Mesenchymal stem cell (in vitro differentiated cells and primary cell): ENCODE results near the gene AOC3.
"Not testable (repeated sequence)": the region's sequence is repeated elsewhere in the genome, so short reads cannot be mapped to it uniquely, and the experiment has no call there.

Experiments used
- DNase-seq: peaks from one replicate; pipeline ENCODE4 v3.0.0-alpha.2; 2013
- H2AFZ ChIP-seq: one replicate; pipeline ENCODE4 v1.6.1; 2013; ENCODE audit warnings: low read depth, mild to moderate bottlenecking, control low read depth, inconsistent platforms, low read length, moderate library complexity
- H2AK5ac ChIP-seq: 2 replicates; pipeline ENCODE4 v1.6.1; 2013; ENCODE audit warnings: low read length, moderate library complexity, mild to moderate bottlenecking, inconsistent platforms; ENCODE audit not compliant: severe bottlenecking
- H2BK120ac ChIP-seq: one replicate; pipeline ENCODE4 v1.6.1; 2013; ENCODE audit warnings: low read depth, mild to moderate bottlenecking, inconsistent platforms, low read length, moderate library complexity
- H2BK12ac ChIP-seq, 2 experiments: one replicate each; pipeline ENCODE4 v1.6.1; 2013; ENCODE audit warnings: inconsistent platforms in 2 of 2, low read length in 2 of 2, mild to moderate bottlenecking in 2 of 2, moderate library complexity in 2 of 2, control low read depth in 1 of 2
- H2BK15ac ChIP-seq: one replicate; pipeline ENCODE4 v1.6.1; 2013; ENCODE audit warnings: mild to moderate bottlenecking, low read depth, inconsistent platforms; ENCODE audit not compliant: poor library complexity, severe bottlenecking
- H2BK5ac ChIP-seq: 2 replicates; pipeline ENCODE4 v1.6.1; 2013; ENCODE audit warnings: low read depth, mild to moderate bottlenecking, low read length, control low read depth, inconsistent platforms; ENCODE audit not compliant: poor library complexity, severe bottlenecking
- H3K14ac ChIP-seq, 2 experiments: one replicate each; pipeline ENCODE4 v1.6.1; 2013; ENCODE audit warnings: inconsistent platforms in 2 of 2, low read length in 2 of 2, control low read depth in 1 of 2, mild to moderate bottlenecking in 1 of 2, moderate library complexity in 1 of 2
- H3K18ac ChIP-seq, 2 experiments: one replicate each; pipeline ENCODE4 v1.6.1; 2013; ENCODE audit warnings: inconsistent platforms in 2 of 2, low read length in 2 of 2, control low read depth in 1 of 2, low read depth in 1 of 2, mild to moderate bottlenecking in 1 of 2
- H3K23ac ChIP-seq, 2 experiments: one replicate each; pipeline ENCODE4 v1.6.1; 2013; ENCODE audit warnings: inconsistent platforms in 2 of 2, low read length in 2 of 2, mild to moderate bottlenecking in 2 of 2, moderate library complexity in 2 of 2, control low read depth in 1 of 2
- H3K27ac ChIP-seq: 2 replicates; pipeline ENCODE4 v1.5.1; 2013; ENCODE audit warnings: mild to moderate bottlenecking, moderate library complexity, low read length, control low read depth, inconsistent platforms; ENCODE audit not compliant: poor library complexity, severe bottlenecking
- H3K27me3 ChIP-seq, 2 experiments: 2 replicates each; pipeline versions ENCODE4 v1.6.1 to v1.7.0; 2013; ENCODE audit warnings: low read length in 2 of 2, mild to moderate bottlenecking in 2 of 2, moderate library complexity in 2 of 2, control low read depth in 1 of 2, inconsistent platforms in 1 of 2; ENCODE audit not compliant: control insufficient read depth in 1 of 2, insufficient read depth in 1 of 2
- H3K36me3 ChIP-seq, 2 experiments: 2 replicates each; pipeline versions ENCODE4 v1.6.1 to v1.7.0; 2013; ENCODE audit warnings: low read length in 2 of 2, control low read depth in 1 of 2, inconsistent platforms in 1 of 2, low read depth in 1 of 2, mild to moderate bottlenecking in 1 of 2; ENCODE audit not compliant: insufficient read depth in 2 of 2, control insufficient read depth in 1 of 2
- H3K4ac ChIP-seq, 2 experiments: one replicate each; pipeline ENCODE4 v1.6.1; 2013; ENCODE audit warnings: inconsistent platforms in 2 of 2, low read length in 2 of 2, mild to moderate bottlenecking in 2 of 2, moderate library complexity in 2 of 2, control low read depth in 1 of 2, low read depth in 1 of 2
- H3K4me1 ChIP-seq: 2 replicates; pipeline ENCODE4 v1.6.1; 2013; ENCODE audit warnings: low read depth, low read length, control low read depth; ENCODE audit not compliant: control insufficient read depth, insufficient read depth
- H3K4me2 ChIP-seq: 2 replicates; pipeline ENCODE4 v1.6.1; 2013; ENCODE audit warnings: low read length, mild to moderate bottlenecking, inconsistent platforms; ENCODE audit not compliant: poor library complexity, severe bottlenecking
- H3K4me3 ChIP-seq, 2 experiments: 2 replicates each; pipeline versions ENCODE4 v1.5.1 to v1.7.0; 2013; ENCODE audit warnings: low read length in 2 of 2, mild to moderate bottlenecking in 2 of 2, control low read depth in 1 of 2, low read depth in 1 of 2; ENCODE audit not compliant: insufficient read depth in 1 of 2
- H3K79me1 ChIP-seq: replicated peaks from 2 replicates; pipeline ENCODE4 v1.6.1; 2013; ENCODE audit warnings: mild to moderate bottlenecking, control low read depth, low read length, inconsistent platforms; ENCODE audit not compliant: poor library complexity, severe bottlenecking
- H3K9ac ChIP-seq: 2 replicates; pipeline ENCODE4 v1.7.0; 2013; ENCODE audit warnings: mild to moderate bottlenecking, low read length, moderate library complexity
- H3K9me3 ChIP-seq: 2 replicates; pipeline ENCODE4 v1.7.0; 2013; ENCODE audit warnings: mild to moderate bottlenecking, low read length; ENCODE audit not compliant: control insufficient read depth
- H4K8ac ChIP-seq: one replicate; pipeline ENCODE4 v1.6.1; 2013; ENCODE audit warnings: inconsistent platforms, mild to moderate bottlenecking, low read length, moderate library complexity
- H4K91ac ChIP-seq: one replicate; pipeline ENCODE4 v1.6.1; 2013; ENCODE audit warnings: mild to moderate bottlenecking, low read length, inconsistent platforms
- WGBS: methylation state at CpG from one replicate; pipeline ENCODE4 v1.1.7; 2013; ENCODE audit warnings: mixed read lengths; 5-methylcytosine and 5-hydroxymethylcytosine counted together

Gene AOC3

GRCh38 chr17:42883802-42884558 is 33.0 kb downstream of the AOC3 start:
- DNase-seq: no peak
- Histone ChIP-seq H3K27me3 (peaks cover 4 to 31% of the 10 kb centered on the region in 2 experiments), H3K4me2 (no peak overlapping the region), H3K27ac (no peak overlapping the region), H2AK5ac (no peak overlapping the region), H3K9me3 (no peaks in the 10 kb centered on the region), H3K4me3 (no peak overlapping the region), H2BK5ac (no peak overlapping the region), H2AFZ (no peak overlapping the region), H3K79me1 (no peaks in the 10 kb centered on the region), H2BK120ac (no peak overlapping the region), H2BK12ac (no peak overlapping the region), H3K36me3 (no peaks in the 10 kb centered on the region), H2BK15ac (no peak overlapping the region), H3K18ac (no peak overlapping the region), H3K23ac (no peak overlapping the region), H4K8ac (no peak overlapping the region), H3K4me1 (peaks cover 2% of the 10 kb centered on the region), H4K91ac (no peak overlapping the region), H3K4ac (no peak overlapping the region), H3K9ac (no peak overlapping the region), H3K14ac (no peak overlapping the region)
- WGBS: 88% methylated on average over 7 of the region's 7 CpGs

GRCh38 chr17:42885806-42886205 is 34.8 kb downstream of the AOC3 start:
- H2AFZ ChIP-seq, H4K91ac ChIP-seq, H2BK12ac ChIP-seq, H3K4ac ChIP-seq, H2BK5ac ChIP-seq, H3K9ac ChIP-seq, H2BK120ac ChIP-seq, H3K79me1 ChIP-seq, H3K4me3 ChIP-seq, H2BK15ac ChIP-seq, DNase-seq, H2AK5ac ChIP-seq, H4K8ac ChIP-seq, H3K4me1 ChIP-seq, H3K14ac ChIP-seq, H3K9me3 ChIP-seq, H3K23ac ChIP-seq, H3K4me2 ChIP-seq, H3K36me3 ChIP-seq, H3K18ac ChIP-seq, H3K27ac ChIP-seq: not testable (repeated sequence)
- 100% methylated on average over 3 of the region's 3 CpGs for WGBS
- H3K27me3 ChIP-seq: peaks cover 0 to 24% of the 10 kb centered on the region in 2 experiments

GRCh38 chr17:42886283-42887176 is 35.5 kb downstream of the AOC3 start:
- H3K27me3 ChIP-seq: peaks cover 0 to 20% of the 10 kb centered on the region in 2 experiments
- H2BK15ac ChIP-seq: no peak overlapping the region
- no peak for DNase-seq
- no peak overlapping the region for H2BK5ac ChIP-seq
- H3K4me2 ChIP-seq: no peak overlapping the region
- no peak overlapping the region for H3K4ac ChIP-seq
- H4K91ac ChIP-seq: no peak overlapping the region
- no peaks in the 10 kb centered on the region for H3K79me1 ChIP-seq
- H3K4me3 ChIP-seq: no peak overlapping the region
- no peaks in the 10 kb centered on the region for H3K9me3 ChIP-seq
- H3K14ac ChIP-seq: no peak overlapping the region
- no peak overlapping the region for H2BK120ac ChIP-seq
- H3K23ac ChIP-seq: no peak overlapping the region
- no peak overlapping the region for H2AK5ac ChIP-seq
- H2BK12ac ChIP-seq: no peak overlapping the region
- no peaks in the 10 kb centered on the region for H3K36me3 ChIP-seq
- H3K9ac ChIP-seq: no peak overlapping the region
- H2AFZ ChIP-seq: no peak overlapping the region
- no peak overlapping the region for H3K18ac ChIP-seq
- no peak overlapping the region for H3K27ac ChIP-seq
- 63% methylated on average over 13 of the region's 15 CpGs for WGBS
- H4K8ac ChIP-seq: no peak overlapping the region
- peaks cover 2% of the 10 kb centered on the region for H3K4me1 ChIP-seq

DNA sequence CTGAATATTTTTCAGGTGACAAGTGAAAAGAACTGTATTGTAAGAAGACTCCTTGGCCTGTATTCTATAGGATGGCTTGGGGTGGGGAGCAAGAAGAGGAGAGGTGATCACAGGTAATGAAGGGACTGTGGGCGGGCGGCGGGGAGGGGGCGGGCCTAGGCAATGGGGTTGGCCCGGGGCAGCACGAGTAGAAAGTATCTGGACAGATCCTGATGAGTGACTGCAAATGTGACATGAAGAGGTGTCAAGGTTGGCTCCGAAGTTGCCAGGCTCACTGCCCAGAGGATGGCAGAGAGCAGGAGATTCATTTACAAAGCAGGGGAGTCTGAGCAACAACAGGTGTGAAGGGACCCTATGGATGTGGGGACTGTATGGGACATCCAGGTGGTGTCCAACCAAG is 38.8 kb downstream of the AOC3 start:
- no peak overlapping the region for H4K8ac ChIP-seq
- H3K23ac ChIP-seq: no peak overlapping the region
- no peak for DNase-seq
- H2AFZ ChIP-seq: no peak overlapping the region
- no peak overlapping the region for H3K4me2 ChIP-seq
- no peak overlapping the region for H3K4ac ChIP-seq
- no peak overlapping the region for H3K9ac ChIP-seq
- H4K91ac ChIP-seq: no peak overlapping the region
- WGBS: 93% methylated on average over 7 of the region's 7 CpGs
- no peaks in the 10 kb centered on the region for H3K79me1 ChIP-seq
- peaks cover 7% of the 10 kb centered on the region for H3K4me1 ChIP-seq
- H3K27me3 ChIP-seq: peaks cover 0 to 6% of the 10 kb centered on the region in 2 experiments
- no peaks in the 10 kb centered on the region for H3K36me3 ChIP-seq
- H2BK120ac ChIP-seq: no peak overlapping the region
- H2BK12ac ChIP-seq: no peak overlapping the region
- H3K9me3 ChIP-seq: no peaks in the 10 kb centered on the region
- no peak overlapping the region for H2AK5ac ChIP-seq
- no peak overlapping the region for H3K18ac ChIP-seq
- no peak overlapping the region for H2BK5ac ChIP-seq
- no peak overlapping the region for H3K27ac ChIP-seq
- no peak overlapping the region for H3K4me3 ChIP-seq
- no peak overlapping the region for H2BK15ac ChIP-seq
- H3K14ac ChIP-seq: no peak overlapping the region
